ENCODE data around the gene LBP. TPM values are rescaled to one million over a fixed set of nuclear protein-coding genes. Genes with fewer than 3 reads are reported as not detected.

Gene LBP
- total and polyA plus RNA-seq, 2 of the 13 experiments (the other 11 are each of a cell fraction or from before 2014, with no cell fraction given) = 0.07 to 0.20 TPM

- TF ChIP-seq ZNF646 (CRISPR knock-in tag; IDR thresholded peaks at IDR 0.05) (peak; percentile 24; the same call in 1 of the 2 replicates), ZSCAN31 (CRISPR knock-in tag; IDR thresholded peaks at IDR 0.05; ENCODE audit: low read depth) (peak; percentile 93; the same call in 1 of the 2 replicates), NCOR1 (IDR thresholded peaks at IDR 0.05; ENCODE audit: borderline replicate concordance, low read length) (0 out of 2 replicates have a peak, but pooled peaks have one; percentile 43), ZNF746 (CRISPR knock-in tag; IDR thresholded peaks at IDR 0.05) (peak; percentile 37; the same call in 1 of the 2 replicates), ZNF329 (CRISPR knock-in tag; IDR thresholded peaks at IDR 0.05; ENCODE audit: low read depth) (0 out of 2 replicates have a peak, but pooled peaks have one; percentile 11), KDM6A (CRISPR knock-in tag; IDR thresholded peaks at IDR 0.05; ENCODE audit: low read depth) (0 out of 2 replicates have a peak, but pooled peaks have one; percentile 6), ZSCAN5A (CRISPR knock-in tag; IDR thresholded peaks at IDR 0.05; ENCODE audit: borderline replicate concordance) (peak; percentile 79; the same call in 1 of the 2 replicates), RAD51 (IDR thresholded peaks at IDR 0.05; ENCODE audit: borderline replicate concordance) (no peak), ZNF143 (CRISPR knock-in tag; IDR thresholded peaks at IDR 0.05) (no peak), BRF2 (CRISPR knock-in tag; IDR thresholded peaks at IDR 0.05) (peak; percentile 54; the same call in 1 of the 2 replicates), RELA (CRISPR knock-in tag; IDR thresholded peaks at IDR 0.05) (no peak), CCAR2 (optimal IDR thresholded peaks at IDR 0.05; ENCODE audit: low read depth, low read length) (no peak), ZNF276 (CRISPR knock-in tag; IDR thresholded peaks at IDR 0.05; ENCODE audit: low read depth) (no peak), PHF21A (CRISPR knock-in tag; IDR thresholded peaks at IDR 0.05) (peak; percentile 21; the same call in 1 of the 2 replicates), EZH2 (conservative IDR thresholded peaks at IDR 0.05; ENCODE audit: low read depth, low read length) (no peak), MXD3 (CRISPR knock-in tag; IDR thresholded peaks at IDR 0.05) (no peak), XBP1 (CRISPR knock-in tag; IDR thresholded peaks at IDR 0.05) (no peak)
Measured at GRCh38 chr20:38342713-38343310, 3.5 kb upstream of the LBP start (continued).
